ENCODE results near the gene TNFRSF1B. TPM values are rescaled to one million over a fixed set of nuclear protein-coding genes. Genes with fewer than 3 reads are reported as not detected.

The TNFRSF1B gene
- polyA plus RNA-seq, 1 donor from 2014 or later, result not detected

GRCh38 chr1:12169442-12170135, 2.8 kb downstream of the TNFRSF1B start:
- Histone ChIP-seq H3K9me2 (ENCODE audit: insufficient read depth, low read length) (no peaks in the 10 kb centered on the region), H3K4me2 (ENCODE audit: low read length) (no peak overlapping the region), H3K27ac (ENCODE audit: low read length) (no peak overlapping the region), H3K27me3 (ENCODE audit: insufficient read depth, low read depth, low read length) (peaks cover 12% of the 10 kb centered on the region), H3F3A (ENCODE audit: insufficient read depth, low read length, poor library complexity, severe bottlenecking) (no peaks in the 10 kb centered on the region), H3K9ac (ENCODE audit: low read length) (no peak overlapping the region), H2AFZ (ENCODE audit: low read depth, low read length) (no peak overlapping the region), H4K20me1 (ENCODE audit: insufficient read depth) (no peaks in the 10 kb centered on the region), H3K4me3 (ENCODE audit: low read length) (no peak overlapping the region), H3K9me3 (ENCODE audit: low read length) (no peaks in the 10 kb centered on the region), H3K36me3 (ENCODE audit: insufficient read depth, low read length) (no peaks in the 10 kb centered on the region), H3K79me2 (replicated peaks; ENCODE audit: insufficient read depth, low read length) (no peaks in the 10 kb centered on the region)
- no peak for TF ChIP-seq EP300 (conservative IDR thresholded peaks at IDR 0.05; ENCODE audit: poor library complexity, severe bottlenecking)
- no peak for TF ChIP-seq MXI1 (conservative IDR thresholded peaks at IDR 0.05; ENCODE audit: poor library complexity, severe bottlenecking)
- TF ChIP-seq CTCF (IDR thresholded peaks at IDR 0.05; ENCODE audit: poor library complexity, severe bottlenecking), result no peak
- TF ChIP-seq REST (IDR thresholded peaks at IDR 0.05; ENCODE audit: borderline replicate concordance), result no peak
- TF ChIP-seq RAD21 (conservative IDR thresholded peaks at IDR 0.05), result no peak
- TF ChIP-seq EZH2 (IDR thresholded peaks at IDR 0.05; ENCODE audit: borderline replicate concordance, insufficient read depth, low read length, poor library complexity, severe bottlenecking), result no peak
- TF ChIP-seq SMC3 (conservative IDR thresholded peaks at IDR 0.05; ENCODE audit: poor library complexity), result no peak
- no peak for TF ChIP-seq TAF1 (IDR thresholded peaks at IDR 0.05; ENCODE audit: low read depth)
- TF ChIP-seq POLR2AphosphoS5 (IDR thresholded peaks at IDR 0.05), result no peak

- H2AFZ ChIP-seq (ENCODE audit: low read depth, low read length), result no peak overlapping the region
- H3K4me3 ChIP-seq (ENCODE audit: low read length), result no peak overlapping the region
- TF ChIP-seq TAF1 (IDR thresholded peaks at IDR 0.05; ENCODE audit: low read depth) (no peak), EP300 (conservative IDR thresholded peaks at IDR 0.05; ENCODE audit: poor library complexity, severe bottlenecking) (no peak), EZH2 (IDR thresholded peaks at IDR 0.05; ENCODE audit: borderline replicate concordance, insufficient read depth, low read length, poor library complexity, severe bottlenecking) (no peak), MXI1 (conservative IDR thresholded peaks at IDR 0.05; ENCODE audit: poor library complexity, severe bottlenecking) (no peak), CTCF (IDR thresholded peaks at IDR 0.05; ENCODE audit: poor library complexity, severe bottlenecking) (no peak), REST (IDR thresholded peaks at IDR 0.05; ENCODE audit: borderline replicate concordance) (no peak), POLR2AphosphoS5 (IDR thresholded peaks at IDR 0.05) (no peak), SMC3 (conservative IDR thresholded peaks at IDR 0.05; ENCODE audit: poor library complexity) (no peak), RAD21 (conservative IDR thresholded peaks at IDR 0.05) (no peak)
- H3K9ac ChIP-seq (ENCODE audit: low read length), result no peak overlapping the region
- no peaks in the 10 kb centered on the region for H3K9me3 ChIP-seq (ENCODE audit: low read length)
- no peak overlapping the region for H3K4me2 ChIP-seq (ENCODE audit: low read length)
- no peaks in the 10 kb centered on the region for H3K79me2 ChIP-seq (replicated peaks; ENCODE audit: insufficient read depth, low read length)
- H3K27ac ChIP-seq (ENCODE audit: low read length), result no peak overlapping the region
- H4K20me1 ChIP-seq (ENCODE audit: insufficient read depth), result no peaks in the 10 kb centered on the region
- H3F3A ChIP-seq (ENCODE audit: insufficient read depth, low read length, poor library complexity, severe bottlenecking), result no peaks in the 10 kb centered on the region
- H3K36me3 ChIP-seq (ENCODE audit: insufficient read depth, low read length), result no peaks in the 10 kb centered on the region
- H3K9me2 ChIP-seq (ENCODE audit: insufficient read depth, low read length), result no peaks in the 10 kb centered on the region
- peaks cover 12% of the 10 kb centered on the region for H3K27me3 ChIP-seq (ENCODE audit: insufficient read depth, low read depth, low read length)
These were observed 3.5 kb downstream of the TNFRSF1B start for GRCh38 chr1:12170263-12170671.

Data from neural cell (in vitro differentiated cells).